Measurements from ENCODE around the gene POU2F1.

GRCh38 chr1:167182571-167183320, 37.9 kb upstream of the POU2F1 start:
- TF ChIP-seq JUND (IDR thresholded peaks at IDR 0.05) (no peak), CTCF (IDR thresholded peaks at IDR 0.05 in 2 of 3, conservative IDR thresholded peaks at IDR 0.05 in 1 of 3; ENCODE audit: borderline replicate concordance in 1 of 3, insufficient read depth in 1 of 3, low read depth in 2 of 3, low read length in 2 of 3) (no peak), POLR2AphosphoS5 (IDR thresholded peaks at IDR 0.05; ENCODE audit: low read depth, low read length) (no peak), ATF3 (IDR thresholded peaks at IDR 0.05) (no peak), SP1 (IDR thresholded peaks at IDR 0.05; ENCODE audit: low read depth) (no peak), ZFX (IDR thresholded peaks at IDR 0.05) (no peak), RAD21 (IDR thresholded peaks at IDR 0.05; ENCODE audit: low read depth) (no peak), POLR2A (IDR thresholded peaks at IDR 0.05; ENCODE audit: borderline replicate concordance, extremely low read depth, insufficient read depth, insufficient read length) (no peak)
- TF ChIP-seq, protein P1, sequence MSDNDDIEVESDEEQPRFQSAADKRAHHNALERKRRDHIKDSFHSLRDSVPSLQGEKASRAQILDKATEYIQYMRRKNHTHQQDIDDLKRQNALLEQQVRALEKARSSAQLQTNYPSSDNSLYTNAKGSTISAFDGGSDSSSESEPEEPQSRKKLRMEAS (IDR thresholded peaks at IDR 0.05) = no peak
- TF ChIP-seq, protein P2, sequence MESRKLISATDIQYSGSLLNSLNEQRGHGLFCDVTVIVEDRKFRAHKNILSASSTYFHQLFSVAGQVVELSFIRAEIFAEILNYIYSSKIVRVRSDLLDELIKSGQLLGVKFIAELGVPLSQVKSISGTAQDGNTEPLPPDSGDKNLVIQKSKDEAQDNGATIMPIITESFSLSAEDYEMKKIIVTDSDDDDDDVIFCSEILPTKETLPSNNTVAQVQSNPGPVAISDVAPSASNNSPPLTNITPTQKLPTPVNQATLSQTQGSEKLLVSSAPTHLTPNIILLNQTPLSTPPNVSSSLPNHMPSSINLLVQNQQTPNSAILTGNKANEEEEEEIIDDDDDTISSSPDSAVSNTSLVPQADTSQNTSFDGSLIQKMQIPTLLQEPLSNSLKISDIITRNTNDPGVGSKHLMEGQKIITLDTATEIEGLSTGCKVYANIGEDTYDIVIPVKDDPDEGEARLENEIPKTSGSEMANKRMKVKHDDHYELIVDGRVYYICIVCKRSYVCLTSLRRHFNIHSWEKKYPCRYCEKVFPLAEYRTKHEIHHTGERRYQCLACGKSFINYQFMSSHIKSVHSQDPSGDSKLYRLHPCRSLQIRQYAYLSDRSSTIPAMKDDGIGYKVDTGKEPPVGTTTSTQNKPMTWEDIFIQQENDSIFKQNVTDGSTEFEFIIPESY (IDR thresholded peaks at IDR 0.05; ENCODE audit: extremely low read depth, insufficient replicate concordance, low read length) = no peak

Data from HCT116 (cell line).